DMS53 (cell line): ENCODE results near the gene TNFSF11.
A peak's percentile ranks its signal among the peaks of the same experiment; 100 is the strongest.
"Not testable (repeated sequence)": the region's sequence is repeated elsewhere in the genome, so short reads cannot be mapped to it uniquely, and the experiment has no call there.

Experiments
- DNase-seq: peaks from one replicate; lab custom pipeline; 2025; lab: John Stamatoyannopoulos, UW

TNFSF11 gene, protein sequence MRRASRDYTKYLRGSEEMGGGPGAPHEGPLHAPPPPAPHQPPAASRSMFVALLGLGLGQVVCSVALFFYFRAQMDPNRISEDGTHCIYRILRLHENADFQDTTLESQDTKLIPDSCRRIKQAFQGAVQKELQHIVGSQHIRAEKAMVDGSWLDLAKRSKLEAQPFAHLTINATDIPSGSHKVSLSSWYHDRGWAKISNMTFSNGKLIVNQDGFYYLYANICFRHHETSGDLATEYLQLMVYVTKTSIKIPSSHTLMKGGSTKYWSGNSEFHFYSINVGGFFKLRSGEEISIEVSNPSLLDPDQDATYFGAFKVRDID

DNA sequence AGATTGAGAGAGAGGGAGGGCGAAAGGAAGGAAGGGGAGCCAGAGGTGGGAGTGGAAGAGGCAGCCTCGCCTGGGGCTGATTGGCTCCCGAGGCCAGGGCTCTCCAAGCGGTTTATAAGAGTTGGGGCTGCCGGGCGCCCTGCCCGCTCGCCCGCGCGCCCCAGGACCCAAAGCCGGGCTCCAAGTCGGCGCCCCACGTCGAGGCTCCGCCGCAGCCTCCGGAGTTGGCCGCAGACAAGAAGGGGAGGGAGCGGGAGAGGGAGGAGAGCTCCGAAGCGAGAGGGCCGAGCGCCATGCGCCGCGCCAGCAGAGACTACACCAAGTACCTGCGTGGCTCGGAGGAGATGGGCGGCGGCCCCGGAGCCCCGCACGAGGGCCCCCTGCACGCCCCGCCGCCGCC lies at the start of gene TNFSF11:
Gene TNFSF11 (plus strand): TSS at position 142 of the 400 bp plus-strand sequence. CDS start 152 bp downstream, at position 294.
- peak; percentile 33 for DNase-seq

DNA sequence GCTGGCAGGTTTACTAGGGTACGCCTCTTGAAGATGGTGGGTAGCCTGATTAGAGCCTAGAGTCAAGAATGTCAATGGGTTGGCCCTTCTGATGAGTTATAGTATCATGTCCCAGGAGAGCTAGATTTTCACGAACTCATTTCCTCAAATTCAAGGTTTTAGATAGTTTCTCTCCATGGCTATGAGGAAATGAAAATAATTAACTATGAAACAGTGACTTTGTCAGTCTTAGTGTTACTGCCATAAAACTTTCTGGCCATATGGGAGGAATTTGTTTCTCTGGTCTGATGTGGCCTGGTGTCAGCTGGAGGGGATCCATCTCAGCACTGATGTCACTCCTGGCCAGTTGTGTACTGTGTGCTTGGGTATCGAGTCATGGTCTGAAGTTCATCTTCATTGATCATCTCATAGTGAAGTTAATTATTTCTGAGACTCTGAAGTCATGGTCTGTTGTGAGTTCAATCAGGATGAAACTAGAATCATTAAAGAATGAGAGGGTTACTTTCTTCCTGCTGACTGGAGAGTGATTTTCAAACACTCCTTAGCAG lies 49.4 kb upstream of the TNFSF11 start:
- DNase-seq: no peak

DNA sequence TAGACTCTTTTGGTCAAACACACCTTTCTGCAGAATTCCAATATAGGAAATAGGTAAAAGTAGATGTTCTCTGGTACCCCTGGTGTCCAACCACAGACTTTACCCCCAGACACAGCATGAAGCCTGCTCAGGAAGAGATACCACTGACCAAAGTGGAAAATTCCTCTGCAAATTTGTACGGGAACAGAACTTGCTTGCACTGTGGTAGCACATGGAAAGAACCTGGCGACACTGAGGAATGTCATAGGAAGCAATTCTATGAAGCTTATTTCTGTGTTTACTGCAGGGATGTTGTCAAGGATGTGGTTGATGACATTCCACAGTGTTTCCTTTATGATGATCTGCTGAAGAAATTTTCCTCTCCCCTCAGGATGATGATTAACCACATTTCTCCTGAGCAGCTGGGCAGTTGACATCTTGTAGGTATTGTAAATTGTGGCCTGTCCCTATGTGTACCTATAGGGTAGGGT lies 48.9 kb upstream of the TNFSF11 start:
- peak; percentile 3 for DNase-seq

DNA sequence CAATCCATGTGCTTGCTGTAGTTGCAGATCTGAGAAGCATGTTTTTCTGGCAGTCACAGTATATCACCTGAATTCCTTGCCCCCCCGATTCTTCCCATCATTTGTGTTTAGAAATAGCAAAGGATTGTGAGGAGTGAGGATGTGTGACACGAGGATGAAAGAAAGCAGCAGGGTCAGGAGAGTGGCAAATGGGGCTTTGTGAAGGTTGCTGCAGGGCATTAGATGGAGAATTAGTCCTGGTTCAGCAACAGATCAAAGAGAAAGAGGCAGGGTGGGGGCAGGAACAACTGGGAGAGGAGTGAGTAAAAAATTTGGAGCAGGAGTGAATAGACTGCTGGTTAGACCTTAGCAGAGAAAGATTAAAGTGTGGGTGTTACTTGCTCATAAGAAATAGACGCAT lies 47.7 kb upstream of the TNFSF11 start:
- DNase-seq: no peak

DNA sequence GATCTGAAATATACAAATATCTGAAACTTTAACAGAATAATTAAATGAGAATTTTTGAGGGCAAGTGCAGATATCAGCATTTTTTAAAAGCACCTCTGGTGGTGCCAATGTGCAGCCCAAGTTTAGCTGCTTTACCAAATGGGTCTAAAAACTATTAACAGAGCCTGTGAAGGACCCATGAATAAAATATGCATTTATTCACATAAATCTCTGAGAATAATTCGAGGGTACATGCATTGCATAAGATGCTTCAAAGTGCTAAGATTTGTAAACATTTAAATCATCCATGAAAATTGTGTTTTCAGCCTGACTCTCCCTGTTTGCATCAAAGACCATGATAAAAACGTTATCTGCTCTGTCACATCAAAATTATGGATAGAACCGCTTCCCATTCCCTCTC lies 47.1 kb upstream of the TNFSF11 start:
- DNase-seq: no peak

DNA sequence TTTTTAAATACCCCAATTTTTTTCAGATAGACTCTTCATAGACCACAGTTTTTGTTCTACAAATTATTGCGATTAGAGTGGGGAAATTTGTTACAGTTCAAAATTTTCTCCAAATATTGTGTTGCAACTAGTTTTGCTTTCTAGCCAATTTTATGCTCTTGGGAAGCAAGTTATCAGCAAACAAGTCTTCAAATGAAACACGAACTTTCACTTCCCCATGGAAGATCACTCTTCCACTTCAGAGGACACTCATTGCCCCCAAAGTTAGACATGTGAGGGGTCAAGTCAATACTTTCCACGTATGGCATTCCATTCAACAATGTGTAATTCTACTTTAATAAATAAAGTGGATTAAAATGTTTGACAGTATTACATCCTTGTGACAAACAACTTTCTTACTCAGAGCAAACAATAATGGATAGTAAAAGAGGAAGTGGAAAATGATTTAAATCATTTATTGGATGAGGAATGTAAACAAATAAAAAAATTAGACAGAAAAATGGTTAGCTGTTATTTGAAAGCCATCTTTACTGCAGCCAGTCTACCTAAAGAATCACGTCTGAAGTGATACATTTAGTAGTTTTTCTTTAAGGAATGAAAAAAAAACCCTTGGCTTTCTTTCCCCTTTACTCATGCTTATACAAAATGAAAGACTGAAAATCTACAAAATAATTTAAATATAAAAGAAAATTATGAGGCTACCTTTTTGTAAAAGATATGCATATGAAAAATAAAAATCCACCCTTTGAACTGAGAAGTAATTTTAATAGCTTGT lies 41.2 kb upstream of the TNFSF11 start:
- no peak for DNase-seq

DNA sequence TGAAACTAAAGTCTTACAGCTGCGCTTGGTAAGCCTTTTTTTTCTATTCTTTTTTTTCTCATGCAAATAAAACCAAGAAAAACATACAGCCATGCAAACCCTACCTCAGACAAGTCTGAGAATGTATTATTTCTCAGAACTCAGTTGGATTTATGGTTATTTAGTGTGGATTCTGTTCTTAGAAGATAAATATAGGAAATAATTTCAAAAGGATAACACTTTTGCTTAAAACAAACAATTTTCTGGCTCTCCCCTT lies 40.7 kb upstream of the TNFSF11 start:
- no peak for DNase-seq

DNA sequence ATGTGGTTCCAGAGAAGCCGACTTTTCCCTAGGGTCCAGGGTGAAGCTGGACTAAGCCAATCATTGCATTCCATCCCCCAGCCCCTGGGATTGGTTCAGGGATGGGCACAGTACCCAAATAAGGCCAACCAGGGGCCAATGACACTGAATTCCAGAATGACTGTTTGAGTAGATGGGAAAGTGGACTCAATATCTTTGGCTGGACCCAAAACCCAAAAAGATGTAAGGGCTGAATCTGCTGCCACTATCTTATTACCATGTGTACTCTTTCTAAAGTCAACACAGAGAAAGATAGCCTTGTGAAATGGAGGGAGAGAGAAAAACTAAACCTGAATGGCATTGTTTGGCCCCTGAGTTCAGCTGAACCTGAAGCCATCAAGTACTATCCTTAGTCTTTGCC lies 39.2 kb upstream of the TNFSF11 start:
- DNase-seq: no peak

DNA sequence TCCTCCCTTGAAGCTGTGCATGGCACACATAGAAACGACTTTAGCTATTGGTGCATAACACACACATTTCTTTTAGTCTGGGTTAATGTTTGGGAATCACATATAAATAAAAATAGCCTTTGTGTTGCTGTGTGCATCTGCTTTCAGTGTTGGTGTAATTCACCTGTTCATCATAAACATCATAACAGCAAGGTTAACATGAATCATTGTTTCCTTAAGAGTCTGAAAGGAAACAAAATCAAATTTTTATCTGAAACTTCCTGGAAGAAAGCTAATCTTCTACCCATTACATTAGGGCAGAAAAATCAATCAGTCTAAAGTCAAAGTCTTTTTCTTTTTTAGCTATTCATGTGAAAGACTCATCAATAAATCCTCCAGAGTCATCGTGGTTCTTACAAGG lies 35.0 kb upstream of the TNFSF11 start:
- peak; percentile 4 for DNase-seq

DNA sequence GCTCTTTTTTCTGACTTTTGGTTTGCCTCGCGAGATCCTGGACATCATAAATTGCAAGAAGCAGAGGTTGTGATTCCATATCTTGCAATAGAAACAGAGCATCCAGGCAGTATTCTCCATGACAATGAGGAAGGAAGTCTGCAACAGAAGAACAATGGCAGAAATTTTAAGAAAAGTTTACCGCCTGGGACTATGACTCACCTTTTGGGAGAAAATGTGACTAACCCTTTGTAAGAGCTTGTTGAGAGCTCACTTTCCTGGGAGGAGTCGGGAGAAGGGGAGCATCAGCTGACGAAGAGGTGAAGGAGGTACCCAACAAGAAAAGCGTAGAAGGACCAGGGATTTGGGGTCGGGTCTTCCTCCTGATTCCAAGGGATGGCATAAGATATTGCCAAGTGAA lies 34.3 kb upstream of the TNFSF11 start:
- peak; percentile 7 for DNase-seq

DNA sequence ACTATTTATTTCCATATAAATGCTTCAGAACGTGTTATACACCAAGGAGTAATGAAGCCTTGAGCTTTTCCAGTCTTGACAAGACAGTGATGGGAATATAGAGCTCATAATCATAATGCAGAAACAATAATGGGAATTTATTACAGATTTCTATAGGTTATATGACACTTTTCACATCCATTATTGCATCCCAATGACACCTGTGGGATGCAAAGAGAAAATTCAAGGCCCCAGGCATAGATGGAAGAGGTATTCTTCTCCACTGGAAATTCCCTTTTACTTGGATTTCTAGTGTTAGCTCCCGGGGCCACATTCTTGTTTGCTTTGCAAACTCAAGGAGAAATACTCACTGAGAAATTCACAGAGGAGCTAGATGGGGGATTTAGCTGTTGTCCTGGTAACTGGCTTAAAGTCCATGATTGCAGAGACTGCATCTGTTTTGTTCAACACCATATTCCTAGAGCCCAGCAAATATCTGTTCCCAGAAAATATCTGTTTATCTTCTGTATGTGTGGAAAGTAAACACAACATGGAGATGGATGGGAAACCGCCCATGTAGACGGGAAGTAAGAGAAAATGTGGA lies 30.6 kb upstream of the TNFSF11 start:
- DNase-seq: peak; percentile 38

DNA sequence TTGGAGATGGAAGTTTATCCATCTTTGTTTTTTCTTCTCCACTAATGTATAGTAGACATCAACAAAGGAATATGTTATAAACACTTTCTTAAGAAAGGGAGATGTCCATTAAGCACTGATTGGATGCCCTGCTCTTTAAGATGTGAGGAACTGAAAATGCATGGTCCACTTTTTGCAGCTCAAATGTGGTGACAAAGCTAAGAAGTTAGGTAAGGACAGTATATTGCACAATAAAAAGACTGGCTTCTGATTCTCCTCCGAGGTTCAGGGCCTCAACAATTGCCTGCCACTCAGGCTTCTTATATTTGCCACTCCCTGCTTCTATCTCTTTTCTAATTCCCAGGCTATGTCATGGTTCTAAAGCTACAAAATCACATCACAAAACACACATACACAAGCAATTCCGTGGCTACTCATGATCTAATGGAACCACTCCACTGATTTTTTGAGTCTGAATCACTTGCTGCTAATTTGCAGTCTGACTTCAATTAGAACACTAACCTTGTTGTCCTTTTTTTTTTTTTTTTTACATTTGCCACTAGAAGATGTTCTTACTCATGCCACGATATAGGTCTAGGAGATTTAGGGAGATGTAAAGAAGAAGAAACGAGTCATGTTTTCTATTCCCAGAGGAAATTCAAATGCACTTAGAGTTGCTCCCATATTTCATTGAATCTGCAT lies 29.6 kb upstream of the TNFSF11 start:
- DNase-seq: no peak

DNA sequence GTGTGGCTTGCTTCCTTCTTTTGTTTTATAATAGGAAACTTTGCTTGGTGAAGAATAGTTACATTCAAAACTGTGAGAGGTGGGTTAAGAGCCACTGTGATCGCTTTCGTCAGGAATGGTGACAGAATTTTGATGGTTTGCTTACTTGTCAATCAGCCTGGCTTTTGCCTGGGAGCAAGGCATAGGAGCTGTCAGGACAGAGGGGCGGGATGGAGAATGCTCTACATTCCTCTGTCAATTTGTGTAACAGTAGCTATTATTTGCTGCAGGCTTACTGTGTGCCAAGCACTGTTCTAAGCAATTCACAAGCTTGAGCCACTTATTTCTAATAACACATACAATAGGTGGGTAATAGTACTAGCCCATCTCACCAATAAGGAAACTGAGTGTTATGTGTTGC lies 28.1 kb upstream of the TNFSF11 start:
- no peak for DNase-seq

DNA sequence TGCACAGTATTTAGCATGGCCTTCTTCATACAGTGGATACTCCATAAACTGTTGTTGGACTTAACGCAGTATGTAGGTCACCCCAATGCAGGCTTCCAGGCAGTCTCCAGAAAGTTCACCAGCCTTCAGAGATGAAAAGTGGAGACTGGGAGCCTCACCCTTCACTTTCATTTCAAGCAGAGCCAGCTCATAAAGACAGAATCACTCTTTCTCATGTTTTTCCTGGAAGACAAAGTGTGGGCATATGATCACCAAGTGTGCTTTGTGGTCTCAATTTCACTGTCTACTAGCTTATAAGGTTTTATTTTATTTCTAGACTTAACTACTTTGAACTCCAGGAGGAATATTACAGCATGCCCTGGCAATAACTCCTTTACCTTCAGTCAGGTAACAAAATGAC lies 26.3 kb upstream of the TNFSF11 start:
- DNase-seq: no peak

DNA sequence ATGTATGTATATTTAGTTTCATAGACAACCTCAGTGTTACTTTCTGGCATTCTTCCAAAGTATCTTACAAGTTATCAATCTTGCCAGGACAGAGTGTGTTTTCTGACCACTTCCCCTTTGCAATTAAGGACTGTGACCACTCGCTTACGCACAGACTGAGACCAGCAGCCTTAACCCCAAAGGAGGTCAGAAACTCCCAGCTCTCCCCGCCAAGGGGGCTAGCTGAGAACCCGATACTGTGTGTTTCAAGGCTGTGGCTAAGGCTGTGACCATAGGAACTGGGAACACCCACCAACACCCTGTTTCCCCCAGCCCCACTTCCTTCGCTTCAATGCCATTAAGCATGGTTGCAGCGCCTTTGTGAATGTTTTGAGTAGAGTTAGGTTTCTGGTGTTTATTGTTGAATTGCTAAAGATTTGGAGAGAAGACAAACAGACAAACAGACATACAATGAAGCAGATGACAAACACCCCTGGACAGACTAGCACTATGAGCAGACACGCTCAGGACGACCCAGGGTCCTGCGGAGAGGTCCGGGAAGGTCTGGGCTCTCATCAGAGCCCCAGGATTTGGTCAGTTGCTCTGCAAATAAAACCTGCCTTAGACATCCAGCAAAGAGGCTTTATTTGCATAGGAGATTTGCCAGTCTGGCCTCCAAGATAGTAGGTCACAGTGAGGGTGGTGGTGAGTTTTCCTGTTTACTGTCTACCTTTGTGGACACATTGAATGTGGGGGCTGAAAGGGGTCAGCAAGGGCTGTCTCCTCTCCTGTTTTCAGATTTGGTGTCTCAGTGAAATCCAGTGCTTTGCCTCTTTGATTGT lies 25.0 kb upstream of the TNFSF11 start:
- DNase-seq: no peak

DNA sequence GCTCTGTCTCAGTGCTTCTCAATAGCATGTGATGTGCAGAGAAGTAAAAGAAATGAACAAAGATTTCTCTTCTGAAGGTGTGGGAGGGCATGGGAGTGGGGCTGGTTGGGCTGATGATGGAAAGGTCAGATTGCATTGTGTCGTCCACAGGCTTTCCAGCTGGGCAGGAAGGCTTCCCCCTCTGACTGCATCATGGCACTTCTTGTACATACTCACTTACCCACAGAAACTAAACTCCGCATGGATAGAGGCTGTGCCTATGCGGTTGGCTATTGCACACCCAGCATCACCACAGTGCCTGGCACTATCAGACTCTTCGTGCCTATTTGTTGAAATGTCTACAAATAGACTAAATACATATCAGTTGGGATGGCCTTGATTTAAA lies 24.4 kb upstream of the TNFSF11 start:
- DNase-seq: no peak

DNA sequence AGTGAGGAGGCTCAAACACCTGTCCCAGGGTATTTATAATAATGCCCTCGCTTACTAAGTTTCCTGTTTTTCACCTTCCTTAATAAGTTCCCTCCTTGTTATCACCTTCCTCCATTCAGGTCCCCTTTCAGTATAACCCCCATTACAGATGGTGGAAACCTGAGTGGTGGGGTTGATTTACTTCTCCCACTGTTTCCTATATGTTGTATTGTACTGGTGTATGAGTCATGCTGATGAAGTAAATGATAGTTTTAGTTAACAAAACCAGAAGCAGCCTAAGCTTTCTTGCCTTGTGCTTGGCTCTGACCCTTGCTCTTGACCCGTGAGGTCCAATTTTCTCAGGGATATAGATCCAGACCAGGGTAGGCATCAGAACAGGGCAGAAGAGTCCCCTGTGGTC lies 22.3 kb upstream of the TNFSF11 start:
- DNase-seq: no peak

DNA sequence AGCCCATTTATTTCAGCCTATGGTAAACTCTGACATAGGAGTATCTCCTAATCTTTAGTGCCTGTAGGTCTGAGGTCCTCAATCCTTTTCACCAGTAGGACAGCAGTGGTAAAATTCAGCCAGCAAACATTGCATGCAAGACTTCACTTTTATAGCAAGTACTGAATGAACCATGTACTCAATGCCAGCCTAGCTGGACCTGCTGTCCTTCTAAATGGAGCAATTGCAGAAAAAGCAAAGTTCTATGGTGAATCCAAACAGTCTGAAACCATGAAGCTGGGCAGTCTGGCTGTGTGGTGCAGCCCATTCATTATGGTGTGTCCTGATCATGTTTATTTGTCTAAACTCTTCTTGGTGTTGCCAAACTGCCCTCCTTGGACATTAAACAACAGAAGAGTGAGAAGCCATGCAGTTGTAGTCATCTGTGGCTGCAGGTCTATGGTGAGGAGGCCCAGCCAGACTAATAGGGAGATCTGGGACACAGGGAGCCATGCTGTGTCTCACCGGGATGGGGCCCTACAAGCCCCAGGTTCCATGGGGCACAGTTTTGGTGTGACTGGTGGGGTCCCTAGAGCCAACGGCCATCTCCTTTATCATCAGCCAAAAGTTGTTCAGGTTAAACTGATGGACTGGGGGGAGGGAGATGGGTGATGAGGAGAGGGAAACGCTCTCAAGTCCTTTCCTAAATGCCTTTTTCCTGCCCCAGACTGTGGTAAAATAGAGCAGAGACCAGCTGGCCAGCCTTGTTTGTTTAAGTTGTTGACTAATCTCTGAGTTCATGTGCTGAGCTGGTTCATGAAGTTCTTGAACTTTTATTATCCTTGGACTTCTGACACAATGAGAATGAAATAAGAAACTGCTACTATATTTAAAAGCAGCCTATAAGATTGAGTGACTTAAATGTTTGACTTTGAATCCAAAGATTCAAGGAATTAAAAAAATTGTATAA lies 20.6 kb upstream of the TNFSF11 start:
- DNase-seq: peak; percentile 75

DNA sequence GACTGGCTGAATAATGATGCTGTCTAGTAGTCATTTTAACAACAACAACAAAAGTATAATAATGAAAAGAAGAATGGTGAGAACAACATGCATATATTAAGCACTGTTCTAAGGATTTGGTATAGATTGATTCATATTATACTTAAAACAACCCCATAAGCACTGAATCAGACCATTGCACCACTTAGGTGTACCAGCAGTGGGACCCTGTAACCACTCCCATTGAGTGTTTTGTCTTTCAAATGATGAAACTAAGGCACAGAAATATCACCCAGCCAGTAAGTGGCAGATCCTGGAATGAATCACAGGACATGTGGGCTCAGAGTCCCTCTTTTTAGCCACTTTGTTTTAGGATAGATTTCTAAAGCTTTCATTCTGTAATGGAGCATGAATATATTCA lies 14.9 kb upstream of the TNFSF11 start:
- DNase-seq: no peak

DNA sequence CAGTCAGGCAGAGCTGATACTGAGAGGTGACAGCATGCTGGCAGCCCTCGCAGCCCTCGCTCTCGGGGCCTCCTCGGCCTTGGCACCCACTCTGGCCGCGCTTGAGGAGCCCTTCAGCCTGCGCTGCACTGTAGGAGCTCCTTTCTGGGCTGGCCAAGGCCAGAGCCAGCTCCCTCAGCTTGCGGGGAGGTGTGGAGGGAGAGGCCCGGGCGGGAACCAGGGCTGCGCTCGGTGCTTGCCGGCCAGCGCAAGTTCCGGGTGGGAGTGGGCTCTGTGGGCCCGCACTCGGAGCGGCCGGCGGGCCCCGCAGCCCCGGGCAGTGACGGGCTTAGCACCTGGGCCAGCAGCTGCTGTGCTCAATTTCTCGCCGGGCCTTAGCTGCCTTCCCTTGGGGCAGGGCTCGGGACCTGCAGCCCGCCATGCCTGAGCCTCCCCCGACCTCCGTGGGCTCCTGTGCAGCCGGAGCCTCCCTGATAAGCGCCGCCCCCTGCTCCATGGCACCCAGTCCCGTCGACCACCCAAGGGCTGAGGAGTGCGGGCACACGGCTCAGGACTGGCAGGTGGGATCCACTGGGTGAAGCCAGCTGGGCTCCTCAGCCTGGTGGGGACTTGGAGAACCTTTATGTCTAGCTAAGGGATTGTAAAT lies 14.3 kb upstream of the TNFSF11 start:
- not testable (repeated sequence) for DNase-seq
